Vagina (tissue), 2 donors: Measurements from ENCODE around the gene PHRF1.

ENCODE experiments used
- CTCF ChIP-seq, 3 experiments: fragments of 450-650 bp in 2 of 3; fragments of 200-600 bp in 1 of 3; sonication (generic) in 1 of 3; IDR thresholded peaks; one replicate each; pipeline ENCODE4 v1.5.1; 2017 to 2019; ENCODE audit warnings: antibody characterized with exemption in 3 of 3, mild to moderate bottlenecking in 2 of 3, moderate library complexity in 2 of 3
- POLR2A ChIP-seq, 2 donors: fragments of 450-650 bp; IDR thresholded peaks; one replicate each; pipeline ENCODE4 v1.6.1; 2017; ENCODE audit warnings: antibody characterized with exemption in 2 of 2, mild to moderate bottlenecking in 2 of 2, moderate library complexity in 2 of 2
- POLR2AphosphoS5 ChIP-seq, 2 donors: sonication (generic); formaldehyde crosslinking; IDR thresholded peaks; one replicate each; pipeline ENCODE4 v1.9.0; 2017; ENCODE audit warnings: antibody characterized with exemption in 2 of 2, mild to moderate bottlenecking in 2 of 2, low read depth in 1 of 2; ENCODE audit not compliant: insufficient read depth in 1 of 2

- TF ChIP-seq CTCF (IDR thresholded peaks at IDR 0.05) = no peak
- TF ChIP-seq POLR2A (IDR thresholded peaks at IDR 0.05) = peak in 1 of 2 donors; percentile 58
- TF ChIP-seq POLR2AphosphoS5 (IDR thresholded peaks at IDR 0.05; ENCODE audit: insufficient read depth in 1 of 2, low read depth in 1 of 2) = peak; percentile 85 to 92
Observed at GRCh38 chr11:615504-616319, 39.4 kb downstream of the PHRF1 start, which contains the start of gene IRF7.
